Measurements from ENCODE around the gene EEFSEC. TPM values are rescaled to one million over a fixed set of nuclear protein-coding genes. Genes with fewer than 3 reads are reported as not detected.

EEFSEC gene
- polyA plus RNA-seq, 1 donor from 2014 or later = 4.6 TPM

DNA sequence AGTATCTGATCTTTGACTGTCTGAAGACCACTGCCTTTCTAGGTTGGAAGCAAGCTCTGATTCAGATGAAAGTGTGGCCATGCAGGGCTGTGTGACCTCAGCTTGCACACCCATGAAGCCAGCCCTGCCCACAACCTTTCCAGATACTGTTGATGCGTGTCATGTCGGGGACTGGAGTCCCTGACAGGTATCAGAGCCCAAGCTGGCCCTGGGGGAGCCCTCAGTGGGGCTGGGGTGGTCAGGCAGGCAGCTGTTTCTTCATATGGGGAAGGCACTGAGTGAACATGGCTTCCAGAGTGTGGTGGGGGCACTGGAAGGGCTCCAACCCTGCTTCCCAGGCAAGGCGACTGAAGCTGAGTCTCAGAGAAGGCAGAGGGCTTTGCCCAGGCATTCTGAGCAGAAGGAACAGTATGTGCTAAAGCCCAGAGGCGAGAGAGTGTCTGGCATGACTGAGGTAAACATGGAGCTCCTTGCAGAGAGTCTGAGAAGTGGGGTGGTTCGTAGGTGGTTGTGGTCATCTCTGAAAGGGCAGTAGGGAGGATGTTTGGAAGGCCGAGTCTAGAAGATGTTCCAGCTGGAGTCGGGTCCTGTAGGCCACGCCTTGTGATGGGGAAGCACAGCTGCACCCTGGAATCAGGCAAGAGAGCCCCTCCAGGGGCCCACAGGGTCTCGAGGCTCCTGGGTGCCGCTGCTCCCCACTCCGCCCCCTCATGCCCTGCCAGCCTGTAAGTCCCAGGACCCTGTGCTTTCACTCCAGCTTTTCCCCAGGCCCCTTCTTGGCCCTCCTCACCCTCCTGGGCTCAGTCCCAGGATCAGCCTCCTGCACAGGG is 122.2 kb downstream of the EEFSEC start:
- Histone ChIP-seq H3F3A (ENCODE audit: insufficient read depth, low read length, poor library complexity, severe bottlenecking) (no peaks in the 10 kb centered on the region), H3K4me2 (ENCODE audit: low read length) (no peak overlapping the region), H4K20me1 (ENCODE audit: insufficient read depth) (no peaks in the 10 kb centered on the region), H3K4me3 (ENCODE audit: low read length) (no peak overlapping the region), H3K79me2 (replicated peaks; ENCODE audit: insufficient read depth, low read length) (no peaks in the 10 kb centered on the region), H2AFZ (ENCODE audit: low read depth, low read length) (no peak overlapping the region), H3K27me3 (ENCODE audit: insufficient read depth, low read depth, low read length) (no peaks in the 10 kb centered on the region), H3K9me2 (ENCODE audit: insufficient read depth, low read length) (no peaks in the 10 kb centered on the region), H3K27ac (ENCODE audit: low read length) (no peak overlapping the region), H3K9ac (ENCODE audit: low read length) (no peak overlapping the region), H3K36me3 (ENCODE audit: insufficient read depth, low read length) (no peaks in the 10 kb centered on the region), H3K9me3 (ENCODE audit: low read length) (no peaks in the 10 kb centered on the region)
- TF ChIP-seq POLR2AphosphoS5 (IDR thresholded peaks at IDR 0.05) (no peak), MXI1 (conservative IDR thresholded peaks at IDR 0.05; ENCODE audit: poor library complexity, severe bottlenecking) (no peak), EZH2 (IDR thresholded peaks at IDR 0.05; ENCODE audit: borderline replicate concordance, insufficient read depth, low read length, poor library complexity, severe bottlenecking) (no peak), TAF1 (IDR thresholded peaks at IDR 0.05; ENCODE audit: low read depth) (no peak), SMC3 (conservative IDR thresholded peaks at IDR 0.05; ENCODE audit: poor library complexity) (no peak), RAD21 (conservative IDR thresholded peaks at IDR 0.05) (no peak), EP300 (conservative IDR thresholded peaks at IDR 0.05; ENCODE audit: poor library complexity, severe bottlenecking) (no peak)
- TF ChIP-seq, protein P1, sequence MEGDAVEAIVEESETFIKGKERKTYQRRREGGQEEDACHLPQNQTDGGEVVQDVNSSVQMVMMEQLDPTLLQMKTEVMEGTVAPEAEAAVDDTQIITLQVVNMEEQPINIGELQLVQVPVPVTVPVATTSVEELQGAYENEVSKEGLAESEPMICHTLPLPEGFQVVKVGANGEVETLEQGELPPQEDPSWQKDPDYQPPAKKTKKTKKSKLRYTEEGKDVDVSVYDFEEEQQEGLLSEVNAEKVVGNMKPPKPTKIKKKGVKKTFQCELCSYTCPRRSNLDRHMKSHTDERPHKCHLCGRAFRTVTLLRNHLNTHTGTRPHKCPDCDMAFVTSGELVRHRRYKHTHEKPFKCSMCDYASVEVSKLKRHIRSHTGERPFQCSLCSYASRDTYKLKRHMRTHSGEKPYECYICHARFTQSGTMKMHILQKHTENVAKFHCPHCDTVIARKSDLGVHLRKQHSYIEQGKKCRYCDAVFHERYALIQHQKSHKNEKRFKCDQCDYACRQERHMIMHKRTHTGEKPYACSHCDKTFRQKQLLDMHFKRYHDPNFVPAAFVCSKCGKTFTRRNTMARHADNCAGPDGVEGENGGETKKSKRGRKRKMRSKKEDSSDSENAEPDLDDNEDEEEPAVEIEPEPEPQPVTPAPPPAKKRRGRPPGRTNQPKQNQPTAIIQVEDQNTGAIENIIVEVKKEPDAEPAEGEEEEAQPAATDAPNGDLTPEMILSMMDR (IDR thresholded peaks at IDR 0.05; ENCODE audit: poor library complexity, severe bottlenecking) = no peak

DNA sequence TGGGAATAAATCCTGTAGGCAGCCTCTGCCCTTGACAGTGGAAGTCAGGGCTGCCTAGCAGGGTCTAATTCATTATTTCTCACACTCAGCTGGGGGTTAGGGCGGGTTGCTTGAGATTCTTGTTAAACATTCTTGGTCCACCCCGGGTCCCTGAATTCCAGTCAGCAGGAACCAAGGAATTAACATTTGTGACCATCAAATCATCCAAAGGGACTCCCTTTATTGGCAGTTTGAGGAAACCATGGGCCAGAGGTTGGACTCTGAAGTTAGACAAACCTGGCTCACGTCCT is 122.8 kb downstream of the EEFSEC start:
- H3K9me2 ChIP-seq (ENCODE audit: insufficient read depth, low read length) = no peaks in the 10 kb centered on the region
- H3K27ac ChIP-seq (ENCODE audit: low read length) = no peak overlapping the region
- H4K20me1 ChIP-seq (ENCODE audit: insufficient read depth) = no peaks in the 10 kb centered on the region
- H3K9me3 ChIP-seq (ENCODE audit: low read length) = no peaks in the 10 kb centered on the region
- TF ChIP-seq RAD21 (conservative IDR thresholded peaks at IDR 0.05) (no peak), EP300 (conservative IDR thresholded peaks at IDR 0.05; ENCODE audit: poor library complexity, severe bottlenecking) (no peak), EZH2 (IDR thresholded peaks at IDR 0.05; ENCODE audit: borderline replicate concordance, insufficient read depth, low read length, poor library complexity, severe bottlenecking) (no peak), POLR2AphosphoS5 (IDR thresholded peaks at IDR 0.05) (no peak), TAF1 (IDR thresholded peaks at IDR 0.05; ENCODE audit: low read depth) (no peak), SMC3 (conservative IDR thresholded peaks at IDR 0.05; ENCODE audit: poor library complexity) (no peak), MXI1 (conservative IDR thresholded peaks at IDR 0.05; ENCODE audit: poor library complexity, severe bottlenecking) (no peak)
- TF ChIP-seq, protein P2, sequence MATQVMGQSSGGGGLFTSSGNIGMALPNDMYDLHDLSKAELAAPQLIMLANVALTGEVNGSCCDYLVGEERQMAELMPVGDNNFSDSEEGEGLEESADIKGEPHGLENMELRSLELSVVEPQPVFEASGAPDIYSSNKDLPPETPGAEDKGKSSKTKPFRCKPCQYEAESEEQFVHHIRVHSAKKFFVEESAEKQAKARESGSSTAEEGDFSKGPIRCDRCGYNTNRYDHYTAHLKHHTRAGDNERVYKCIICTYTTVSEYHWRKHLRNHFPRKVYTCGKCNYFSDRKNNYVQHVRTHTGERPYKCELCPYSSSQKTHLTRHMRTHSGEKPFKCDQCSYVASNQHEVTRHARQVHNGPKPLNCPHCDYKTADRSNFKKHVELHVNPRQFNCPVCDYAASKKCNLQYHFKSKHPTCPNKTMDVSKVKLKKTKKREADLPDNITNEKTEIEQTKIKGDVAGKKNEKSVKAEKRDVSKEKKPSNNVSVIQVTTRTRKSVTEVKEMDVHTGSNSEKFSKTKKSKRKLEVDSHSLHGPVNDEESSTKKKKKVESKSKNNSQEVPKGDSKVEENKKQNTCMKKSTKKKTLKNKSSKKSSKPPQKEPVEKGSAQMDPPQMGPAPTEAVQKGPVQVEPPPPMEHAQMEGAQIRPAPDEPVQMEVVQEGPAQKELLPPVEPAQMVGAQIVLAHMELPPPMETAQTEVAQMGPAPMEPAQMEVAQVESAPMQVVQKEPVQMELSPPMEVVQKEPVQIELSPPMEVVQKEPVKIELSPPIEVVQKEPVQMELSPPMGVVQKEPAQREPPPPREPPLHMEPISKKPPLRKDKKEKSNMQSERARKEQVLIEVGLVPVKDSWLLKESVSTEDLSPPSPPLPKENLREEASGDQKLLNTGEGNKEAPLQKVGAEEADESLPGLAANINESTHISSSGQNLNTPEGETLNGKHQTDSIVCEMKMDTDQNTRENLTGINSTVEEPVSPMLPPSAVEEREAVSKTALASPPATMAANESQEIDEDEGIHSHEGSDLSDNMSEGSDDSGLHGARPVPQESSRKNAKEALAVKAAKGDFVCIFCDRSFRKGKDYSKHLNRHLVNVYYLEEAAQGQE (IDR thresholded peaks at IDR 0.05; ENCODE audit: borderline replicate concordance) = no peak
- TF ChIP-seq, protein P1 (IDR thresholded peaks at IDR 0.05; ENCODE audit: poor library complexity, severe bottlenecking) = no peak
- H3K9ac ChIP-seq (ENCODE audit: low read length) = no peak overlapping the region
- no peaks in the 10 kb centered on the region for H3F3A ChIP-seq (ENCODE audit: insufficient read depth, low read length, poor library complexity, severe bottlenecking)
- no peaks in the 10 kb centered on the region for H3K79me2 ChIP-seq (replicated peaks; ENCODE audit: insufficient read depth, low read length)
- H3K27me3 ChIP-seq (ENCODE audit: insufficient read depth, low read depth, low read length) = no peaks in the 10 kb centered on the region
- no peak overlapping the region for H2AFZ ChIP-seq (ENCODE audit: low read depth, low read length)
- no peak overlapping the region for H3K4me3 ChIP-seq (ENCODE audit: low read length)
- H3K36me3 ChIP-seq (ENCODE audit: insufficient read depth, low read length) = no peaks in the 10 kb centered on the region
- H3K4me2 ChIP-seq (ENCODE audit: low read length) = no peak overlapping the region

Measured in neural cell (in vitro differentiated cells).